Measurements from ENCODE around the gene SESN2. TPM values are rescaled to one million over a fixed set of nuclear protein-coding genes. Genes with fewer than 3 reads are reported as not detected.
A peak's percentile ranks its signal among the peaks of the same experiment; 100 is the strongest.

Gene SESN2, protein sequence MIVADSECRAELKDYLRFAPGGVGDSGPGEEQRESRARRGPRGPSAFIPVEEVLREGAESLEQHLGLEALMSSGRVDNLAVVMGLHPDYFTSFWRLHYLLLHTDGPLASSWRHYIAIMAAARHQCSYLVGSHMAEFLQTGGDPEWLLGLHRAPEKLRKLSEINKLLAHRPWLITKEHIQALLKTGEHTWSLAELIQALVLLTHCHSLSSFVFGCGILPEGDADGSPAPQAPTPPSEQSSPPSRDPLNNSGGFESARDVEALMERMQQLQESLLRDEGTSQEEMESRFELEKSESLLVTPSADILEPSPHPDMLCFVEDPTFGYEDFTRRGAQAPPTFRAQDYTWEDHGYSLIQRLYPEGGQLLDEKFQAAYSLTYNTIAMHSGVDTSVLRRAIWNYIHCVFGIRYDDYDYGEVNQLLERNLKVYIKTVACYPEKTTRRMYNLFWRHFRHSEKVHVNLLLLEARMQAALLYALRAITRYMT
- polyA plus RNA-seq (2014; cell fraction: cytosol; rRNA removed) = 4.8 and 5.8 TPM in 2 replicates
- 4.2 and 4.5 TPM in 2 replicates for polyA plus RNA-seq (2014; cell fraction: nucleus; rRNA removed)

DNA sequence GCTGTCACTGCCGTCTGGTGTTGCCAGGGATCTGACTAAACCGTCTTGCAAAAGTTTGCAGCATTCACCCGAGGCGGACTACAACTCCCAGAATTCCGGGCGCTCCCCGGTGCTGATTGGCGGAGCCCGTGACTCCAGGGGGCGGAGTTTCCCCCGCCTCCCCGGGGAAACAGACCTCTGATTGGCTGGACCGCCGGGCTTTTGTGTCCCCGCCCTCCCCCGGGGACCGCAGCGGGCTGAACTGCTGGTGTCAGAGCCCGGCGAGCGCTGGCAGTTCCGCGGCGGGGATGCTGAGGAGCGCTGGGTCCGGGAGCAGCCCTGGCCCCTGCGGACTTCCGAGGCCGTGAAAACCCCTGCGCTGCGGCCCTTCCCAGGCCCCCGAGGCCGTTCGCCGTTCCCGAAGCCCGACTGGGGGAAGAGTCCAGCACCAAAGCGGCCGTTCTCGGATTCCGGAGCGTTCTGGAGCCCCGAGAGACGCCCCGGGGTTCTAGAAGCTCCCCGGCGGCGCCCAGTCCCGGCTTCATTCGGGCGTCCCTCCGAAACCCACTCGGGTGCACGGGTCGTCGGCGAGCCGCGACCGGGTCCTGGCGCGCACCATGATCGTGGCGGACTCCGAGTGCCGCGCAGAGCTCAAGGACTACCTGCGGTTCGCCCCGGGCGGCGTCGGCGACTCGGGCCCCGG lies at the start of gene SESN2:
Gene SESN2, plus strand, starts transcription at position 267 of the 682 bp plus-strand sequence. Its CDS starts 330 bp downstream, at position 597.
- peak; percentile 96 for DNase-seq (ENCODE audit: low spot score)

DNA sequence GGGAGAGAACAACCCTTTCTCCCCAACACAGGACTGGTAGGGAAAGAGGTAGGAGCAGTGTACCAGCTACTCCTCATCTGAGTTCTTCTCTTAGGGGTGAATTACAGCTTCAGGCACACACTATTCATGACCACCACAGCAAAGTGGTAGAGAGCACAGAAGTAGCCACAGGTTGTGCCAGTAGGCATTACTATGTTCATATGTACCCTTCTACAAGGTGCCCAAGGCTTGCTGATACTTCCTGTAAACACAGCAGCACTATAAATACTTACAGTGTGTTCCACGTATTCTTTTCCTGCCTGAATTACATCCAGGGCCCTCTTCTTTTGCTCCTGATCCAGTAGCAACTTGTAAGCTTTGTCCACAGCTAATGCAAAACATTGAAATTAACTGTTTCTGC lies 49.6 kb upstream of the SESN2 start:
- no peak for DNase-seq (ENCODE audit: low spot score)

DNA sequence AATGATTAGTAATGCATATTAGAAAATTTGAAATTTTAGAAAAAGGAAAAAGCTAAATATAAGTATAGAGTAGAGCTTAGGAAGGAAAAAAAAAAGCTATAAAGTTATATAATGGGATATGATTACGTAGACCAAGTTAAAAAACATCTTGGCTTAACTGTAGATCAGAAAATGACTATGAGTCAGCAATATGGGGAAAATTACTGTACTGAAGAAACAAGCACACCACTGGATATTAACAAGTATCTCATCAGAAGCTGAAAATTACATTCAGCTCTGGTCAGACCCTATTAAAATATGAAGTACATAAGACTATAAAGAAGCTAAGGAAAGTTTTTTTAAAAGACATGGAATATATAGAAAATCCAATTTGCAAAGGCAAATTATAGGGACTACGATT lies 46.0 kb upstream of the SESN2 start:
- DNase-seq (ENCODE audit: low spot score) = no peak

DNA sequence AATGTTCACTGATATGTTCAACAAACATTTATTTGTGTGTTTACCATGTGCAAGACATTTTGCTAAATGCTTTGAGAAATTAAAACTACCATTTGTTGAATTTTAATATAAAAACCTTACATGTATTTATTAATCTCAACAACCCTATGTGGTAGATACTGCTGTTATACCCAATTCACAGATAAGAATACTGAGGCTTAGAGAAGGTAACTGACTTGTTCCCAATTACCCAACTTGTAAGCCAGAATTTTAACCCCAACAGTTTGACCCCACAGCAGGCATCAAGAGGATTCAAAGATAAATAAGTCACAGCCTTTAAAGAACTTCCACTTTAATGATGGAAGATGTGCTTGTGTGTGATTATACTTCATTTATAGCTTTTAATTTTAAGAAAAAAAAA lies 30.2 kb upstream of the SESN2 start:
- no peak for DNase-seq (ENCODE audit: low spot score)

GRCh38 chr1:28229996-28230395 lies 29.3 kb upstream of the SESN2 start:
- no peak for DNase-seq (ENCODE audit: low spot score)

DNA sequence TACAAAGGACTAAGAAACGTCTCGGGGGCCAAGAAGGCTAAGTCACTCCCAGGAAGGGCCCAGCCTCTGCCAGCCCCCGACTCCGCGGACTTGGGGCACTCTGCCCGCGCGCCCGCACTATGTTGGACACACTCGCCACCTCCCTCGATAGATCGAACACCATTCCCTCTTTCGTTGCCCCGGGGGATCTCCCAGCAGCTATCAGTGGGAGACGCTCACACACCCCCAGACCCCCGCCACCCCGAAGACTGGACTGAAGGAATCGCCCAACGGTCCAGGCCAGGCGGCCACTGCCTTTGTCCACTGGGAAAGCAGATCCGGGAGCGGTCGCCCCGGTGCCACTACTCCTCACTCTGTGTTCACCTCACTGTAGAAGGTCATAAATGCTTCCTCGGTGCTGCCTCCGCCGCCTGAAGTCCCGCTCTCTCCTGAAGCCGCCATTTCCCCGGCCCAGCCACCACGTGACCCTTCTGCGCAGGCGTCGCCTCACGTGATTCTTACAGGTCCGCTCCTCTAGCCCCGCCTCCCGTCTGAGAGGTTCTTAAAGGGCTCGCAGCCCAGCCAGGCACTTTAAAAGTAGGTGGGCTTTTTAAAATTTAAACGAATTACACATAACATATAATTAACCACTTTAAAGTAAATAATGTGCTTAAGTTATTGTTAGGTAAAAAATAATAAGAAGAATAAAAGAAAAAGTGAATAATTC lies 26.6 kb upstream of the SESN2 start, which contains the start of gene DNAJC8:
Gene DNAJC8, minus strand, starts transcription at position 472 of the 706 bp plus-strand sequence. Its CDS starts 31 bp downstream, at position 441.
- DNase-seq (ENCODE audit: low spot score) = peak; percentile 90

DNA sequence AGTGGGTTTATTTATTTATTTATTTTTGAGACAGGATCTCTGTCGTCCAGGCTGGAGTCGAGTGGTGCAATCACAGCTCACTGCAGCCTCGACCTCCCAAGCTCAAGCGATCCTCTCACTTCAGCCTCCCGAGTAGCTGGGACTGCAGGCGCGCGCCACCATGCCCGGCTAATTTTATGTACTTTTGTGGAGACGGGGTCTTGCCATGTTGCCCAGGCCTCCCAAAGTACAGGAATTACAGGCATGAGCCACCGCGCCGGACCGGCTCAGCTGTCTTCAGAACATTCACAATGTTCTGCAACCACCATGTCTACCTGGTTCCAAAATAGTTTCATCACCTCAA lies 26.1 kb upstream of the SESN2 start:
- no peak for DNase-seq (ENCODE audit: low spot score)

DNA sequence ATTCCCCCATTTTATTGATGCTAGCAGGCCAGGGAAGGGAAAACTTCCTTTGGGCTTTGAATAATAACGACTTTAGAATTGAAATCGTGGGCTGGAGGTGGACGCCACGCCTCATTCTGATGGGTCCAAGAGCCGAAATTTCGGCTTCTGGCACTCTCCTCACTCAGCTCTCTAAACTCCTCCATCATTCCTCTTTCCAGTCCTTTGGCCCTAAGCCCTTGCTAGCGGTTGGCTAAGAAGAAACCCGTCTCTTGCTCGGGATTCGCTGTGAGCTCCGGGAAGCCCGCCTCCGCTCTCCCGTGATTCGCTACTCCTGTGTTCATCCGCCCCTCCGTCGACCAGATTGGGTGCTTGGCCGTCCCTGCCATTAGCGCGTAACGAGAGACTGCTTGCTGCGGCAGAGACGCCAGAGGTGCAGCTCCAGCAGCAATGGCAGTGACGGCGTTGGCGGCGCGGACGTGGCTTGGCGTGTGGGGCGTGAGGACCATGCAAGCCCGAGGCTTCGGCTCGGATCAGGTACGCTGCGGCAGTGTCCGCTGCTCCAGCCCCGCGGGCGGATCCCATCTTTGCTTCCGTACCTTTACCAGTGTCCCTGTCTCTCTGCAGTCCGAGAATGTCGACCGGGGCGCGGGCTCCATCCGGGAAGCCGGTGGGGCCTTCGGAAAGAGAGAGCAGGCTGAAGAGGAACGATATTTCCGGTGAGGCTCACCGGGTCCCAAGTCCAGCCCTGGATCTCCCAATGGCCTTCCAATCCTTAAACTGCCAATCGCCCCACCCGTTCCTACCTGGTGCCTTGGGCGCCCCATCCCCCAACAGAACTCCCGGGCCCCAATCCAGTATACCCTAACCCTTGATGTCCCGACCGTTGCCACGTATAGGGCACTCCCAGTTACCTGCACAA lies 23.3 kb upstream of the SESN2 start, which contains the start of gene ATP5IF1:
Gene ATP5IF1, plus strand, starts transcription at position 370 of the 901 bp plus-strand sequence. Its CDS starts 60 bp downstream, at position 430.
- DNase-seq (ENCODE audit: low spot score) = peak; percentile 96

DNA sequence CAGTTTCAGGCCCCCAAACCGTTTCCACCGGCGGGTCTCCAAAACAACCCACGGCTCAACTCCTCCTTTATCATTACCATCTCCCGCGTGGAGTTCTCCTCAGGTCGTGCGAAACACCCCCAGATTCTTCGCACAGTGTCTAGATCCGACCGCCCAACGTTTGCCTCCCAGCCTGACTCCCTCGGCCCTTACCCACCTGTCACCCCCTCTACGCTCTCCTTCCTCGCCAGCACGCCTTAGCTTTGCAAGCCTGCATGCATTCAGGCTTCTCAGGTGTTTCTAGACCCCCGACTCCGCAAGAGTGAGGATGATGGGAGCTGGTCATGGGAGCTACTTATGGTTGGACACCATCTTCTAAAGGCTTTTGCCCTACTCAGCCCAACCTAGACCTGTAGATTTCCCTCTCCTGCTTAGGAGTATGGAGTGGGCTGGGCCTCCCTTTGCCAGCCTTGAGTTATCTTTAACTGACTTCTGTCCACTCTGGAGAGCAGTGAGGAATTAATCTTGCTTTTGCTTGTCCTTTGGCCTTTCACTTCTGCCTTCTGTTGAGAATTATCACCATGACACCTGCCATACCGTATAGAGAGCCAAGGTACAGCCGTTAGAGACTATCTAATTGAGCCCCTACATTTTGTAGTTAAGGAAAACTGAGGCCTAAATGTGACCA lies 22.5 kb upstream of the SESN2 start:
- DNase-seq (ENCODE audit: low spot score) = no peak

- DNase-seq (ENCODE audit: low spot score) = no peak
These were observed 20.3 kb upstream of the SESN2 start for GRCh38 chr1:28239004-28239403.

DNA sequence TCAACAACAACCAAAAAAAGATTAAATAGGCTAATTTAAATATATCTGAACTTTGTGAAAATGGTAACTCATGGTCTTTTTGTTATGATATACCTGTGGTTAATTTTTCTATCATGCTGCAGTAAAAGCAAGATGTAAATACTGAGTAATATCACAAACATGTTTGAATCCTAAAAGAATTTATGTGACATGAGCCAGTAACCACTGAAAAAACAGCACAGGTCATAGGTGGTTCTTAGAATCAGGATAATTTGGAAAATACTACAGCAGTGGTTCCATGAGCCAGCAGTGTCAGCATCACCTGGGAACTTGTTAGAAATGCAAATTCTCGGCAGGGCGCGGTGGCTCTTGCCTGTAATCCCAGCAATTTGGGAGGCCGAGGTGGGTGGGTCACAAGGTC lies 19.3 kb upstream of the SESN2 start:
- no peak for DNase-seq (ENCODE audit: low spot score)

DNA sequence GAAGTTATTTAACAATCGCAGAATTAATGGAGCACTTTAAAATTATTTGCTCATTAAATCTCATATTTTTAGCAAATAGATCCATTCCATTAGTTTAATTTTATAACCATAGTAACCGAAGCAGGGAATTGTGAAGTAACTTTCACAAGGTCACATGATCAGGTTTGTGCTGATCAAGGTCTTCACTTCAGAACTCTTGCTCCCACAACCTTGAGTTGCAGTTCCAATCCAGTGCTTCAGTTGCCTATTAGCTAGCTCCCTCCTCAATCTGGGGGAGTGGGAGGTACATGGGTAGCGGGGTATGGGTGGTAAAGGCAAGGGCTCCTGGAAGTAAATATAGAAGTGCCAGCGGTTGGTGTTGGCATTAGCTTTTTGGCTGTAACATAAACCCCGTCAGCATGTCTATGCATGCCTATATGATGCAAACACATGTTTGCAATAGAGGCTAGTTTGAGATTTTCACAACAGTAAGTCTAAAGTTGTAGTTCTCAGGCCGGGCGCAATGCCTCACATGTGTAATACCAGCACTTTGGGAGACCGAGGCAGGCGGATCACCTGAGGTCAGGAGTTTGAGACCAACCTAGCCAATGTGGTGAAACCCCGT lies 17.6 kb upstream of the SESN2 start:
- DNase-seq (ENCODE audit: low spot score) = no peak

DNA sequence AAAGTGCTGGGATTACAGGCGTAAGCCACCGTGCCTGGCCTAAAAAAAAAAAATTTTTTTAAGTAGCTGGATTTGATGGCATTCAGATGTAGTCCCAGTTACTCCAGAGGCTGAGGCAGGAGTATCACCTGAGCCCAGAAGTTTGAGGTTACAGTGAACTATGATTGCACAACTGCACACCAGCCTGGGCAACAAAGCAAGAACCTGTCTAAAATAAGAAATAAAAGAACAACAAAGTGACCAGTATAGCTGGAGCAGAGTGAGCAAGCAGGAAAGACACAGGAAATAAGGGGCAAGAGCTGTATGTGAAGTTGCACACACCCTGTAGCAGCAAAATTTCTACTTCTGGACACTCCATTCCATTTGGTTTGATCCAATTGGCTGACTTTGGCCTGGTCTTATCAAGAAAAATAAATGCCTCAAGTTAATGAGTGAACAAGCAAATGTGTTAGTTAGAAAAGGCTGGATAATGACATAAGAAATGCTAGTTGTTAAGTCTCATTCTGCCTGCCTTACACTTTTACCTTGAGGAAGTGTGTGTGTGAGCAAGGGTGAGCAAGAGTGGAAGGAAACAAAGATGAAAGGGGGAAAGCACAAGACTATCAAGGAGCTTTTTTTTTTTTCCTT lies 15.5 kb upstream of the SESN2 start:
- no peak for DNase-seq (ENCODE audit: low spot score)

- no peak for DNase-seq (ENCODE audit: low spot score)
These were observed 14.6 kb upstream of the SESN2 start for GRCh38 chr1:28244549-28245251.

- no peak for DNase-seq (ENCODE audit: low spot score)
These were observed 12.9 kb upstream of the SESN2 start for GRCh38 chr1:28246427-28246832.

DNA sequence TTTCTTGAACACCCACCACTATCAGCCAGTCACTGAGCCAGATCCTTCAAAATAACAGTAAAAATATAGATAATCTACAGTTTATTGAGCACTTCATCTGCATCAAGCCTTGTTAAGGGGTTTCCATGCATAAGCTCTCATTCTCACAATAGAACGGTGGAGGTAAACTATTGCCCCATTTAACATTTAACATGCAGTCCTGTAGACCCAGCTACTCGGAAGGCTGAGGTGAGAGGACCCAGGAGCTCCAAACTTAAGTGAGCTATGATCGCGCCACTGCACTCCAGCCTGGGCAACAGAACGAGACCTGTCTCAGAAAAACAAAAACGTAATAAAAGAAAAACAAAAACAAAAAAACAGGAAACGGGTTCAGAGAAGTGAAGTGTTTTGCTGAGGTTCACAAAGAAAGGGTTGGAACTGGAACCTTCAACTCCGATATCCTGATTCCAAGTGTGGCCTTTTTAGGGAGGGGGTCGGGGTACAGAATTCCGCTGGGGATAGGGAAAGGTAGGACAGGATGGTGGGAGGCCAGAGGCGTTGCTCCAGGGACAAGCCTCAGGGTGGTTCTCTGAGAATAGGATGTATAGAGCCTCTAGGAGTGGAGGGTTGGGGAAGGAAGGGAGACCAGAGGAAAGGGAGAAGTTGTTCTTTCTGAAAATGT lies 11.6 kb upstream of the SESN2 start:
- DNase-seq (ENCODE audit: low spot score) = no peak

DNA sequence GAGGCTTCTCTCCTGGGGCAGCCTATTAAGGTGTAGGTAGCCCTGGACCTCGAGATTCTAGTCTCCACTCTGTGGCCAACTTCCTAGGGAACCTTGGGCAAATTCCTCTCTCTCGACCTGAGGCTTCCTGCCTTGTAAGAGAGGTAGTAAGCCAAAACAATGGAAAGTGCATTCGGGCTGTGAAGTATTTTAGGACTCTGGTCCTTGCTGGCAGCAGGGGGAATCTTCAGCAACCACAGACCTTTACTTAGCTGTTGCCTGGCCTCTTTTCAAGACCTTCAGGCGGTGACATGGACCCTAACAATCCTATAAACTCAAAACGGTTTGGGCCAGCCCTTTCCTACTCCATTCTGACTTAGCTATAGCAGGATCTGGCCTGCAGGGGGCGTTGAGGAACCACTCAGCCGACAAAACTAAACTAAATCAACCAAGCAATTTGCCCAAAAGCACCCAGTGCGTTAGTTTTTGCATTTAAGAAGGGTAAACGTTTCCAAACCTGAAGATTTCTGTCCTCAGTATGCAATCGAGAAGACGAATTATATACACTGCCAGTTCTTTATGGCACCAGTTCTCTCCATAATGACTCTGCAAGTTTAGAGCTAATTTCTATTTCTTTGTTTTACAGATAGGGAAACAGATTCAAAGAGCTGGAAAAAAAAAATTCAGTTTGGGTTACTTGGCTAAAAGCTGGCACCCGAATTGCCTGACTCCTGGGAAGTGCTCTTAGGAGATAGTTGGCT lies 10.9 kb upstream of the SESN2 start:
- DNase-seq (ENCODE audit: low spot score) = peak; percentile 63
